HepG2 (cell line): ENCODE data around the gene ASMT.
A peak's percentile ranks its signal among the peaks of the same experiment; 100 is the strongest.

Experiments used
- ELF1 ChIP-seq: sonication (generic); formaldehyde crosslinking; IDR thresholded peaks from 2 replicates; pipeline ENCODE4 v1.4.0; 2020; ENCODE audit warnings: missing genetic modification reagents
- EZH2 ChIP-seq: conservative IDR thresholded peaks from 2 replicates; pipeline ENCODE4 v1.6.1; 2012; ENCODE audit warnings: mild to moderate bottlenecking, low read depth, low read length, moderate library complexity
- NFYB ChIP-seq: sonication (generic); formaldehyde crosslinking; IDR thresholded peaks from 2 replicates; pipeline ENCODE4 v1.4.0; 2020; ENCODE audit warnings: missing genetic modification reagents
- ZFP36 ChIP-seq: fragments of 150-350 bp; IDR thresholded peaks from 2 replicates; pipeline ENCODE4 v1.6.1; 2018; ENCODE audit warnings: borderline replicate concordance, low read length, low read depth; ENCODE audit not compliant: partially characterized antibody
- ZNF441 ChIP-seq: sonication (generic); formaldehyde crosslinking; IDR thresholded peaks from 2 replicates; pipeline ENCODE4 v1.7.0; 2021; ENCODE audit warnings: missing genetic modification reagents, borderline replicate concordance
- ZNF563 ChIP-seq: sonication (generic); formaldehyde crosslinking; IDR thresholded peaks from 2 replicates; pipeline ENCODE4 v1.8.0; 2022; ENCODE audit warnings: mild to moderate bottlenecking, moderate library complexity, missing genetic modification reagents
- TF ChIP-seq, protein P1 (sequence below): sonication (generic); formaldehyde crosslinking; IDR thresholded peaks from 2 replicates; pipeline ENCODE4 v1.5.0; 2020; ENCODE audit warnings: mild to moderate bottlenecking, missing genetic modification reagents, moderate library complexity
- TF ChIP-seq, protein P2 (sequence below): sonication (generic); formaldehyde crosslinking; IDR thresholded peaks from 2 replicates; pipeline ENCODE4 v1.4.0; 2020; ENCODE audit warnings: missing genetic modification reagents, borderline replicate concordance
- TF ChIP-seq, protein P3 (sequence below), 2 experiments: sonication (generic) in 1 of 2; formaldehyde crosslinking in 1 of 2; IDR thresholded peaks; 2 replicates each; pipeline versions ENCODE4 v1.4.0 to v1.6.1; 2018 to 2020; ENCODE audit warnings: missing genetic modification reagents in 2 of 2, borderline replicate concordance in 1 of 2, low read depth in 1 of 2, mild to moderate bottlenecking in 1 of 2, missing biosample characterization in 1 of 2

DNA sequence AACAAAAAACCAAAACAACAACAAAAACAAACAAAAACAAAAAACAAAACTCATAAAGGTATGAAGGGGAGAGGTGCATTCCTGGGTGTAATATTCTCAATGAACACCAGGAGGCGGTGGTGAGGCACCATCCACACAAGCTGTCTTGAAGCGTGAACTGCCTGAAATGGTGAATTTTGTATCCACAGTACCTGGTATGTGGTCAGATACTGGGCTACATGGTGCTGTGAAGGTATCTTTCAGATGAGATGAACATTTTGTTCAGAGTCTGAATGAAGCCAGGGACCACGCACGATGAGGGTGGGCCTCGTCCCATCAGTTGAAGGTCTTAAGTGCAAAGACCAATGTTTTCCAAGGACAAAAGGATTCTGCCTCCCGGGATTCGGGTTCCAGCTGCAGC lies 58.5 kb downstream of the ASMT start:
- TF ChIP-seq ELF1 (no peak), NFYB (CRISPR knock-in tag) (no peak), EZH2 (no peak), ZNF441 (no peak), ZNF563 (CRISPR knock-in tag) (no peak), ZFP36 (no peak)
- TF ChIP-seq, protein P1, sequence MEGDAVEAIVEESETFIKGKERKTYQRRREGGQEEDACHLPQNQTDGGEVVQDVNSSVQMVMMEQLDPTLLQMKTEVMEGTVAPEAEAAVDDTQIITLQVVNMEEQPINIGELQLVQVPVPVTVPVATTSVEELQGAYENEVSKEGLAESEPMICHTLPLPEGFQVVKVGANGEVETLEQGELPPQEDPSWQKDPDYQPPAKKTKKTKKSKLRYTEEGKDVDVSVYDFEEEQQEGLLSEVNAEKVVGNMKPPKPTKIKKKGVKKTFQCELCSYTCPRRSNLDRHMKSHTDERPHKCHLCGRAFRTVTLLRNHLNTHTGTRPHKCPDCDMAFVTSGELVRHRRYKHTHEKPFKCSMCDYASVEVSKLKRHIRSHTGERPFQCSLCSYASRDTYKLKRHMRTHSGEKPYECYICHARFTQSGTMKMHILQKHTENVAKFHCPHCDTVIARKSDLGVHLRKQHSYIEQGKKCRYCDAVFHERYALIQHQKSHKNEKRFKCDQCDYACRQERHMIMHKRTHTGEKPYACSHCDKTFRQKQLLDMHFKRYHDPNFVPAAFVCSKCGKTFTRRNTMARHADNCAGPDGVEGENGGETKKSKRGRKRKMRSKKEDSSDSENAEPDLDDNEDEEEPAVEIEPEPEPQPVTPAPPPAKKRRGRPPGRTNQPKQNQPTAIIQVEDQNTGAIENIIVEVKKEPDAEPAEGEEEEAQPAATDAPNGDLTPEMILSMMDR (CRISPR knock-in tag), result peak; percentile 71
- TF ChIP-seq, protein P2, sequence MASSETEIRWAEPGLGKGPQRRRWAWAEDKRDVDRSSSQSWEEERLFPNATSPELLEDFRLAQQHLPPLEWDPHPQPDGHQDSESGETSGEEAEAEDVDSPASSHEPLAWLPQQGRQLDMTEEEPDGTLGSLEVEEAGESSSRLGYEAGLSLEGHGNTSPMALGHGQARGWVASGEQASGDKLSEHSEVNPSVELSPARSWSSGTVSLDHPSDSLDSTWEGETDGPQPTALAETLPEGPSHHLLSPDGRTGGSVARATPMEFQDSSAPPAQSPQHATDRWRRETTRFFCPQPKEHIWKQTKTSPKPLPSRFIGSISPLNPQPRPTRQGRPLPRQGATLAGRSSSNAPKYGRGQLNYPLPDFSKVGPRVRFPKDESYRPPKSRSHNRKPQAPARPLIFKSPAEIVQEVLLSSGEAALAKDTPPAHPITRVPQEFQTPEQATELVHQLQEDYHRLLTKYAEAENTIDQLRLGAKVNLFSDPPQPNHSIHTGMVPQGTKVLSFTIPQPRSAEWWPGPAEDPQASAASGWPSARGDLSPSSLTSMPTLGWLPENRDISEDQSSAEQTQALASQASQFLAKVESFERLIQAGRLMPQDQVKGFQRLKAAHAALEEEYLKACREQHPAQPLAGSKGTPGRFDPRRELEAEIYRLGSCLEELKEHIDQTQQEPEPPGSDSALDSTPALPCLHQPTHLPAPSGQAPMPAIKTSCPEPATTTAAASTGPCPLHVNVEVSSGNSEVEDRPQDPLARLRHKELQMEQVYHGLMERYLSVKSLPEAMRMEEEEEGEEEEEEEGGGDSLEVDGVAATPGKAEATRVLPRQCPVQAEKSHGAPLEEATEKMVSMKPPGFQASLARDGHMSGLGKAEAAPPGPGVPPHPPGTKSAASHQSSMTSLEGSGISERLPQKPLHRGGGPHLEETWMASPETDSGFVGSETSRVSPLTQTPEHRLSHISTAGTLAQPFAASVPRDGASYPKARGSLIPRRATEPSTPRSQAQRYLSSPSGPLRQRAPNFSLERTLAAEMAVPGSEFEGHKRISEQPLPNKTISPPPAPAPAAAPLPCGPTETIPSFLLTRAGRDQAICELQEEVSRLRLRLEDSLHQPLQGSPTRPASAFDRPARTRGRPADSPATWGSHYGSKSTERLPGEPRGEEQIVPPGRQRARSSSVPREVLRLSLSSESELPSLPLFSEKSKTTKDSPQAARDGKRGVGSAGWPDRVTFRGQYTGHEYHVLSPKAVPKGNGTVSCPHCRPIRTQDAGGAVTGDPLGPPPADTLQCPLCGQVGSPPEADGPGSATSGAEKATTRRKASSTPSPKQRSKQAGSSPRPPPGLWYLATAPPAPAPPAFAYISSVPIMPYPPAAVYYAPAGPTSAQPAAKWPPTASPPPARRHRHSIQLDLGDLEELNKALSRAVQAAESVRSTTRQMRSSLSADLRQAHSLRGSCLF, result no peak
- TF ChIP-seq, protein P3, sequence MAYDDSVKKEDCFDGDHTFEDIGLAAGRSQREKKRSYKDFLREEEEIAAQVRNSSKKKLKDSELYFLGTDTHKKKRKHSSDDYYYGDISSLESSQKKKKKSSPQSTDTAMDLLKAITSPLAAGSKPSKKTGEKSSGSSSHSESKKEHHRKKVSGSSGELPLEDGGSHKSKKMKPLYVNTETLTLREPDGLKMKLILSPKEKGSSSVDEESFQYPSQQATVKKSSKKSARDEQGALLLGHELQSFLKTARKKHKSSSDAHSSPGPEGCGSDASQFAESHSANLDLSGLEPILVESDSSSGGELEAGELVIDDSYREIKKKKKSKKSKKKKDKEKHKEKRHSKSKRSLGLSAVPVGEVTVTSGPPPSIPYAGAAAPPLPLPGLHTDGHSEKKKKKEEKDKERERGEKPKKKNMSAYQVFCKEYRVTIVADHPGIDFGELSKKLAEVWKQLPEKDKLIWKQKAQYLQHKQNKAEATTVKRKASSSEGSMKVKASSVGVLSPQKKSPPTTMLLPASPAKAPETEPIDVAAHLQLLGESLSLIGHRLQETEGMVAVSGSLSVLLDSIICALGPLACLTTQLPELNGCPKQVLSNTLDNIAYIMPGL (CRISPR knock-in tag; IDR thresholded peaks at IDR 0.05; ENCODE audit: borderline replicate concordance in 1 of 2, low read depth in 1 of 2), result no peak
